Subcutaneous abdominal adipose tissue (tissue), 5 donors: Measurements from ENCODE around the gene TMEM238.
A peak's percentile ranks its signal among the peaks of the same experiment; 100 is the strongest.
"Not testable (repeated sequence)": the region's sequence is repeated elsewhere in the genome, so short reads cannot be mapped to it uniquely, and the experiment has no call there.

Experiments used
- H3K27ac ChIP-seq: one replicate; pipeline ENCODE4 v1.7.0; 2013; ENCODE audit warnings: low read depth, mild to moderate bottlenecking, inconsistent platforms, low read length, moderate library complexity
- H3K27me3 ChIP-seq, 5 donors: one replicate each; pipeline ENCODE4 v1.7.0; 2013; ENCODE audit warnings: low read length in 5 of 5, inconsistent platforms in 1 of 5; ENCODE audit not compliant: control insufficient read depth in 5 of 5, insufficient read depth in 4 of 5
- H3K36me3 ChIP-seq, 5 donors: one replicate each; pipeline ENCODE4 v1.7.0; 2013; ENCODE audit warnings: low read length in 5 of 5; ENCODE audit not compliant: control insufficient read depth in 5 of 5, insufficient read depth in 5 of 5
- H3K4me1 ChIP-seq, 5 donors: one replicate each; pipeline ENCODE4 v1.7.0; 2013; ENCODE audit warnings: low read length in 5 of 5, mild to moderate bottlenecking in 3 of 5, moderate library complexity in 1 of 5; ENCODE audit not compliant: control insufficient read depth in 5 of 5, insufficient read depth in 5 of 5
- H3K4me3 ChIP-seq, 5 donors: one replicate each; pipeline ENCODE4 v1.7.0; 2013; ENCODE audit warnings: low read length in 5 of 5, low read depth in 1 of 5
- H3K9ac ChIP-seq, 5 donors: one replicate each; pipeline ENCODE4 v1.7.0; 2013; ENCODE audit warnings: low read length in 5 of 5, mild to moderate bottlenecking in 4 of 5, moderate library complexity in 3 of 5
- H3K9me3 ChIP-seq, 5 donors: one replicate each; pipeline ENCODE4 v1.7.0; 2013; ENCODE audit warnings: low read length in 5 of 5; ENCODE audit not compliant: control insufficient read depth in 5 of 5
- donor health status: healthy.
- donor health status: healthy.
- donor health status: healthy.
- donor health status: healthy.
- donor health status: healthy.

Gene TMEM238

GRCh38 chr19:55384131-55384919 is at the start of gene TMEM238:
Gene TMEM238 (minus strand): TSS chr19:55384292. CDS start chr19:55384259, 33 bp downstream.
- Histone ChIP-seq H3K9me3 (no peaks in the 10 kb centered on the region), H3K4me3 (peak within 1 kb of the TSS; percentile 52 to 99 (median 97)), H3K4me1 (peaks cover 15 to 52% (median 50%) of the 10 kb centered on the region in 5 donors), H3K27ac (peak within 1 kb of the TSS; percentile 98), H3K9ac (peak within 1 kb of the TSS; percentile 80 to 93 (median 87)), H3K36me3 (peaks cover 0 to 25% (median 23%) of the 10 kb centered on the region in 5 donors), H3K27me3 (no peaks in the 10 kb centered on the region)

GRCh38 chr19:55433292-55433691 is 49.2 kb upstream of the TMEM238 start:
- no peaks in the 10 kb centered on the region for H3K4me1 ChIP-seq
- H3K27ac ChIP-seq, result no peak overlapping the region
- H3K27me3 ChIP-seq, result peaks cover 43 to 67% (median 64%) of the 10 kb centered on the region in 5 donors
- no peaks in the 10 kb centered on the region for H3K9me3 ChIP-seq
- no peak overlapping the region for H3K9ac ChIP-seq
- no peak overlapping the region for H3K4me3 ChIP-seq
- H3K36me3 ChIP-seq, result no peaks in the 10 kb centered on the region

GRCh38 chr19:55432241-55432959 is 48.3 kb upstream of the TMEM238 start:
- peaks cover 43 to 62% (median 58%) of the 10 kb centered on the region in 5 donors for H3K27me3 ChIP-seq
- no peak overlapping the region for H3K9ac ChIP-seq
- H3K4me3 ChIP-seq, result no peak overlapping the region
- H3K36me3 ChIP-seq, result no peaks in the 10 kb centered on the region
- H3K27ac ChIP-seq, result no peak overlapping the region
- no peaks in the 10 kb centered on the region for H3K4me1 ChIP-seq
- H3K9me3 ChIP-seq, result no peaks in the 10 kb centered on the region

GRCh38 chr19:55431183-55431582 is 47.1 kb upstream of the TMEM238 start:
- Histone ChIP-seq H3K9ac (no peak overlapping the region), H3K9me3 (no peaks in the 10 kb centered on the region), H3K4me1 (no peaks in the 10 kb centered on the region), H3K4me3 (no peak overlapping the region), H3K36me3 (no peaks in the 10 kb centered on the region), H3K27me3 (peaks cover 47 to 60% (median 56%) of the 10 kb centered on the region in 5 donors), H3K27ac (no peak overlapping the region)

- Histone ChIP-seq H3K4me3 (no peak overlapping the region), H3K9ac (no peak overlapping the region), H3K9me3 (peaks cover 0 to 4% (median 0%) of the 10 kb centered on the region in 5 donors), H3K27me3 (peaks cover 23 to 35% (median 26%) of the 10 kb centered on the region in 5 donors), H3K27ac (no peak overlapping the region), H3K36me3 (no peaks in the 10 kb centered on the region), H3K4me1 (no peaks in the 10 kb centered on the region)
Measured at GRCh38 chr19:55426042-55426441, 42.0 kb upstream of the TMEM238 start.

GRCh38 chr19:55424518-55424917 is 40.4 kb upstream of the TMEM238 start:
- H3K4me3 ChIP-seq, result no peak overlapping the region
- peaks cover 14 to 32% (median 16%) of the 10 kb centered on the region in 5 donors for H3K27me3 ChIP-seq
- no peak overlapping the region for H3K9ac ChIP-seq
- H3K9me3 ChIP-seq, result peaks cover 0 to 4% (median 0%) of the 10 kb centered on the region in 5 donors
- H3K4me1 ChIP-seq, result no peaks in the 10 kb centered on the region
- no peaks in the 10 kb centered on the region for H3K36me3 ChIP-seq
- H3K27ac ChIP-seq, result no peak overlapping the region

- Histone ChIP-seq H3K27ac (no peak overlapping the region), H3K36me3 (no peaks in the 10 kb centered on the region), H3K27me3 (peaks cover 5 to 22% (median 12%) of the 10 kb centered on the region in 5 donors), H3K9ac (no peak overlapping the region), H3K4me1 (no peaks in the 10 kb centered on the region), H3K9me3 (peaks cover 0 to 4% (median 0%) of the 10 kb centered on the region in 5 donors), H3K4me3 (no peak overlapping the region)
Measured at GRCh38 chr19:55423225-55424005, 39.3 kb upstream of the TMEM238 start.

- not testable (repeated sequence) for H3K9ac ChIP-seq, H3K36me3 ChIP-seq, H3K4me3 ChIP-seq, H3K9me3 ChIP-seq, H3K27ac ChIP-seq, H3K4me1 ChIP-seq
- H3K27me3 ChIP-seq, result peaks cover 4 to 22% (median 8%) of the 10 kb centered on the region in 5 donors
Measured at GRCh38 chr19:55421281-55421680, 37.2 kb upstream of the TMEM238 start.

GRCh38 chr19:55419624-55420236 is 35.6 kb upstream of the TMEM238 start:
- Histone ChIP-seq H3K9ac (no peak overlapping the region), H3K27ac (no peak overlapping the region), H3K4me3 (no peak overlapping the region), H3K9me3 (peaks cover 0 to 3% (median 0%) of the 10 kb centered on the region in 5 donors), H3K27me3 (peaks cover 3 to 19% (median 9%) of the 10 kb centered on the region in 5 donors), H3K36me3 (no peaks in the 10 kb centered on the region), H3K4me1 (no peaks in the 10 kb centered on the region)
